GM18502 (cell line): ENCODE measurements around the gene LRRC15.

Experiments used
- ATAC-seq: cut with Tn5 transposase; IDR thresholded peaks from one replicate; pipeline ENCODE4 v1.9.1; 2021; ENCODE audit warnings: mild to moderate bottlenecking; ENCODE audit not compliant: unreplicated experiment, poor library complexity

Gene LRRC15

GRCh38 chr3:194369522-194370279 is at the start of gene LRRC15:
TSS of gene LRRC15 (minus strand) at chr3:194369743. CDS start at chr3:194361043, 8,700 bp downstream.
- no peak for ATAC-seq

- no peak for ATAC-seq
These were observed 49.1 kb upstream of the LRRC15 start for GRCh38 chr3:194418671-194419070.

GRCh38 chr3:194407423-194407822 is 37.9 kb upstream of the LRRC15 start:
- ATAC-seq, result no peak

- no peak for ATAC-seq
These were observed 36.2 kb upstream of the LRRC15 start for GRCh38 chr3:194405766-194406165.

GRCh38 chr3:194404365-194405140 is 35.0 kb upstream of the LRRC15 start:
- ATAC-seq, result no peak

GRCh38 chr3:194401868-194402329 is 32.4 kb upstream of the LRRC15 start:
- ATAC-seq, result no peak

DNA sequence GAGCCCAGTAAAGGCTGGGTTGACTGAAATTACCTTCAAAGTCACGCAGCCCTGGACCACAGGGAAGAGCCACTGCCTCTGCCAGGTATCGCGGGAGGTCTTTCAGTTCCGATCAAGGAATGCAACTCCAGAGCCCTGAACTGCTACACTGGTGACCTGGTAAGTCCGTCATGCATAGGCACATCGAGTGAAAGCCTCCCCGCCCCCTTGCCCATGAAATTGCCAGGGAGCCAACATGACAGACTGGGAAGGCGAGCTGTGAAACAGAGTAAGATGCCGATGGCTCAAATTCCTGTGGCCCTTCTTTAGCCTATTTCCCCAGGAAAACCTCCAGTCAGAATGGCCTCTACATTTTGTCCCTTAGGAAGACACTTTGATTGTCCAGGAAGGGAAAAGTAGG is 31.8 kb upstream of the LRRC15 start:
- ATAC-seq, result no peak

- ATAC-seq, result no peak
These were observed 30.4 kb upstream of the LRRC15 start for GRCh38 chr3:194399874-194400411.

GRCh38 chr3:194399166-194399565 is 29.6 kb upstream of the LRRC15 start, which contains the start of gene GP5:
TSS of gene GP5 (minus strand) at chr3:194399266. CDS start at chr3:194398282, 984 bp downstream.
- ATAC-seq, result no peak

GRCh38 chr3:194397757-194398312 is 28.3 kb upstream of the LRRC15 start:
- no peak for ATAC-seq

DNA sequence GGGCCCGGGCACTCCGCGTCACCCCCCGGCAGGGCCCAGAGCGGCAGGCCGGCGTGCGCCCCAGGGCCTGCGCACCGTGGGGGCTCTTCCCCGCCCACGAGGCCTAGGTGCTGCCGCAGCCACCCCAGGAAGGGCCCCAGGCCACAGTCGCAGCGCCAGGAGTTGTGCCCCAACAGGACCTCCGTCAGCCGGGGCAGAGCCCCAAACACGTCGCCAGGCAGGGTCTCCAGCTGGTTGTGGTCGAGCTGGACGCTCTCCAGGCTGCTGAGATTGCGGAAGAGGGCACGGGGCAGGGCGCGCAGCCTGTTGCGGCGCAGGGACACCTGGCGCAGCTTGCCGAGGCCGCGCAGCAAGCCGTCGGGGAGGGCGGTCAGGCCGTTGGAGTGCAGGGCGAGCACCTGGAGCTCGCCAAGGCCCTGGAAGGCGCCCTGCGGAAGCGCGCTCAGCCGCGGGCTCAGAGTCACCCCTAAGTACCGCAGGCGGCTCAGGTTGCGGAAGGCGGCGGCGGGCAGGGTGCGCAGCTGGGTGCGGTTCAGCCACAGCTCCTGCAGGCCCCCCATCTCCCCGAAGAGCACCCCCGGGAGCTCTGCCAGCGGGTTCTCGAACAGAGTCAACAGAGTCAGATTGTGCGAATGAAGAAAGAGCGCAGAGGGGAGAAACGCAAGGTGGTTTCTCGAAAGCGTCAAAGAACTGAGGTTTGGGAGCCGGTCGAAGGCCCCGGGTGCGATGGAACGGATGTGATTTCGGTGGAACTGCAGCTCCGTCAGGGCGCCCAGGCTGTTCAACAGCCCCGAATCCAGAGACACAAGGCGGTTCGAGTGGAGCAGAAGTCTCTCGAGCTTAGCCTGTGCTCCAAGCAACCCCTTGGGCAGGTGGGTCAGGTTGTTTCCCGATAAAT is 27.6 kb upstream of the LRRC15 start:
- ATAC-seq, result peak; percentile 50

- no peak for ATAC-seq
These were observed 27.0 kb upstream of the LRRC15 start for GRCh38 chr3:194396539-194396858.

DNA sequence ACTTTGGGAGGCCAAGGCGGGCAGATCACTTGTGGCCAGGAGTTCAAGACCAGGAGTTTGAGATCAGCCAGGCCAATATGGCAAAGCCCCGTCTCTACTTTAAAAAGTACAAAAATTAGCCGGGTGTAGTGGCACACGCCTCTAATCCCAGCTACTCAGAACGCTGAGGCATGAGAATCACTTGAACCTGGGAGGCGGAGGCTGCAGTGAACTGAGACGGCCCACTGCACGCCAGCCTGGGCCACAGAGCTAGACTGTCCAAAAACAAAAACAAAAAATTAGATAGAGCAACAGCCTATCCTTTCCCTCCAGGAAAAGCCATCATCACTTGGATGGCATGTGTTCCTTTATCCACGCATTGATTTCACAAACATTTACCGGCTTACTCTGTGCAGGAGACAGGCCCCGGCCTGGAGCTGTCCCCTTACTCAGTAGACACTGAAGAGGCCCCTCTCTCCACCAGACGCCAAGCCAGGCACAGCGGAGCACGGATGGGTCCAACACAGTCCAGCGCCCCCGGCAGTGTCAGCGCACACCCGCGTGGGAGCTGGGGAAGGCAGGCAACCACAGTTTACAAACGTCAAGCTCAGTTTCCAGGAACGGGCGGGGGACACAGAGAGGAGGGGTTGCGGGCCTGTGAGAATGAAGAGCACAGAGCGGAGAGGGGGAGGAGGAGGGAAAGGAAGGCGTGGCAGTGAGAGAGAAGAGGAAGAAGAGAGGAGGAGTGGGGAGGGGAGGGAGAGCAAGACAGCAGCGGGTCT is 26.4 kb upstream of the LRRC15 start:
- ATAC-seq, result no peak

DNA sequence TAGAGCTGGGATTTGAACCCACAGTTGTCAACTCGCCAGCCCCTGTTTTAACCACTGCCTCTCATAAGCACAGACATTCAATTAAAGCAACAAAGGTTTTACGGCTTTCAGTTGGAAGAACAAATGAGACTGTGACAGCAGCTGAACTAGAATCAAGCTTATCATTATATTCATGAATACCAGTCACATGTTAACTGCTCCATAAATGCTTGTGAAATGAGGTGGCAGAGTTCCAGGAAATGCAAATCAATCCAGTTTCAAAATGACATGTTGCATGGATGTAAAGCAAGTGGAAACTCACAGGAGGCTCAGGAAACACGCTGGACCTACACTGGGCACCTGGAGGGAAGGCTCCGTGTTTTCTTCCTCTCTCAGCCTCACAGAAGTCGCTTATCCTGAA is 25.7 kb upstream of the LRRC15 start:
- ATAC-seq, result no peak

- ATAC-seq, result no peak
These were observed 23.0 kb upstream of the LRRC15 start for GRCh38 chr3:194392576-194392975.

DNA sequence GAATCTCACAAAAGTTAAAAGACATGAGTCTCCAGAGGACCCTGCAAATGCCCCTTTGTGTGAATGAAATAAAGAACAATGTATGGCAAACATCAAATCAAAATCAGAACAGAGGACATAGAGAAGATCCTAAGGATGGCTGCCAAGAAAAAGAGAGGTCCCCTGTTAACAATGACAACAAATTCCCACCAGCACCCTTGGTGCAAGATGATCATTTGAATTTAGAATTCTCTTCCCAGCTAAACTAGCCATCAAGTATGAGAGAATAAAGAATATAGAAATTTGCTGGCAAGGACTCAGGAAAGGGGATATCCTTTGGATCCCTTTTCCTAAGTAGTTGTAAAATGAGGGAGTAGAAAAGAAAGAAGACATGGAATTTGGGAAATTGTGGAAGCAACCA is 21.3 kb upstream of the LRRC15 start:
- no peak for ATAC-seq

DNA sequence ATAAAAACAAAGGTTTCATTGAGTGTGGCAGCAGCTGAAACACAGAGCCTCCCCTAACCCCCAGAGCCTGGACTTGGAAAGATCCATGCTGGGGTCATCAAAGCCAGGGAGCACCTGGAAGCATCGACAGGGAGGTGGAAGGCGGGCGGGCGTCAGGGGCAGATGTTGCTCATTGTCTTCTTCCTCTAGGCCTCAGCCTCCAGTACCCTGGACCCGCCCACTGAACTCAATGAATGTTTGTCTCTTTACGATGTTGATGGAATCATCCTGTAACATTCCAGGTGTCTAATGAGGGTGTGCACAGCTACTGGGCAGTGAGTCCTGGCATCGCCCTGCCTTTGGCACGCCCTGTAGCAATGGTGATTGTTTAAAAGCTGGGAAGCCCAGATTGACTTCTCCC is 19.7 kb upstream of the LRRC15 start:
- no peak for ATAC-seq

- no peak for ATAC-seq
These were observed 18.4 kb upstream of the LRRC15 start for GRCh38 chr3:194387926-194388418.

GRCh38 chr3:194387276-194387675 is 17.7 kb upstream of the LRRC15 start:
- ATAC-seq, result no peak
